22Rv1 (cell line): ENCODE results near the gene SLC40A1.

Source experiments
- CTCF ChIP-seq: fragments of 450-650 bp; IDR thresholded peaks from 2 replicates; pipeline ENCODE4 v1.5.1; 2017; ENCODE audit warnings: mild to moderate bottlenecking
- ZFX ChIP-seq: fragments of 450-650 bp; IDR thresholded peaks from 2 replicates; pipeline ENCODE4 v1.6.1; 2017; ENCODE audit warnings: antibody characterized with exemption, borderline replicate concordance

GRCh38 chr2:189512879-189513278 is 67.7 kb downstream of the SLC40A1 start:
- no peak for TF ChIP-seq ZFX
- no peak for TF ChIP-seq CTCF
